Activated CD4-positive, alpha-beta T cell treated with anti-CD3 and anti-CD28 coated beads, Interleukin-2, amount 10 ng/mL, durations not matched to agents 7 days and 5 days (primary cell): ENCODE data around the gene PIK3CG. TPM values are rescaled to one million over a fixed set of nuclear protein-coding genes. Genes with fewer than 3 reads are reported as not detected.
"Not testable (repeated sequence)": the region's sequence is repeated elsewhere in the genome, so short reads cannot be mapped to it uniquely, and the experiment has no call there.

Source experiments
- CTCF ChIA-PET: fragments of 350-600 bp; sonication (Branson Sonifier 250); formaldehyde crosslinking; loops from one replicate; lab custom pipeline; 2021; ENCODE audit warnings: antibody characterized with exemption; lab: Charles Lee
- POLR2A ChIA-PET: fragments of 350-600 bp; sonication (Branson Sonifier 250); formaldehyde crosslinking; loops from one replicate; lab custom pipeline; 2021; ENCODE audit warnings: antibody characterized with exemption; lab: Charles Lee
- DNase-seq: peaks from one replicate; pipeline ENCODE4 v3.0.0-alpha.2; 2020
- H3K27ac Mint-ChIP-seq: one replicate; pipeline ENCODE4 v1.8.0; 2021; ENCODE audit warnings: mild to moderate bottlenecking, moderate library complexity, mixed read lengths
- H3K27me3 Mint-ChIP-seq: one replicate; pipeline ENCODE4 v1.8.0; 2021; ENCODE audit warnings: mixed read lengths
- H3K36me3 Mint-ChIP-seq: one replicate; pipeline ENCODE4 v1.8.0; 2021; ENCODE audit warnings: low read depth, mixed read lengths
- H3K4me1 Mint-ChIP-seq: one replicate; pipeline ENCODE4 v1.8.0; 2021; ENCODE audit warnings: mixed read lengths
- H3K4me3 Mint-ChIP-seq: one replicate; pipeline ENCODE4 v1.8.0; 2021; ENCODE audit warnings: mild to moderate bottlenecking, moderate library complexity, mixed read lengths
- H3K9me3 Mint-ChIP-seq: one replicate; pipeline ENCODE4 v1.8.0; 2021; ENCODE audit warnings: mixed read lengths
- total RNA-seq, 2 experiments: library from RNA; stranded (reverse); gene quantifications; one replicate each; pipeline ENCODE4 v1.2.3, GENCODE V29; 2021

Gene PIK3CG
- total RNA-seq, 2 experiments from 2014 or later: 42.9 to 51.6 TPM

- Mint-ChIP-seq H3K27me3 (no peaks in the 10 kb centered on the region), H3K27ac (no peak overlapping the region), H3K4me1 (peaks cover 20% of the 10 kb centered on the region), H3K9me3 (peaks cover 11% of the 10 kb centered on the region), H3K4me3 (no peak overlapping the region), H3K36me3 (peaks cover 88% of the 10 kb centered on the region)
- ChIA-PET POLR2A (no interaction called here), CTCF (no interaction called here)
- no peak for DNase-seq
Measured at GRCh38 chr7:106878748-106879439, 13.8 kb downstream of the PIK3CG start.

GRCh38 chr7:106881984-106882383 is 16.9 kb downstream of the PIK3CG start:
- ChIA-PET CTCF (no interaction called here), POLR2A (no interaction called here)

GRCh38 chr7:106883456-106884026 is 18.5 kb downstream of the PIK3CG start:
- Mint-ChIP-seq H3K27ac (no peak overlapping the region), H3K36me3 (peaks cover 92% of the 10 kb centered on the region)
- CTCF ChIA-PET: interaction anchor here (1.0 to 1.1 kb wide), 2 partner anchors 9 to 11 kb away, joined by 3 read pairs; no protein-coding TSS in a partner anchor

More at GRCh38 chr7:106881984-106882383, 16.9 kb downstream of the PIK3CG start:
- Mint-ChIP-seq H3K27me3 (no peaks in the 10 kb centered on the region), H3K9me3 (no peaks in the 10 kb centered on the region), H3K27ac (no peak overlapping the region), H3K4me3 (no peak overlapping the region), H3K4me1 (peaks cover 20% of the 10 kb centered on the region), H3K36me3 (peaks cover 93% of the 10 kb centered on the region)
- DNase-seq: no peak

GRCh38 chr7:106885652-106886051 is 20.6 kb downstream of the PIK3CG start:
- Mint-ChIP-seq H3K27ac (no peak overlapping the region), H3K4me1 (peaks cover 6% of the 10 kb centered on the region), H3K4me3 (no peak overlapping the region), H3K27me3 (no peaks in the 10 kb centered on the region), H3K9me3 (no peaks in the 10 kb centered on the region), H3K36me3 (peaks cover 86% of the 10 kb centered on the region)
- ChIA-PET POLR2A (no interaction called here), CTCF (no interaction called here)
- DNase-seq: no peak

More at GRCh38 chr7:106883456-106884026, 18.5 kb downstream of the PIK3CG start:
- no peak for DNase-seq
- POLR2A ChIA-PET: no interaction called here
- H3K4me1 Mint-ChIP-seq: peaks cover 14% of the 10 kb centered on the region
- no peaks in the 10 kb centered on the region for H3K9me3 Mint-ChIP-seq
- no peaks in the 10 kb centered on the region for H3K27me3 Mint-ChIP-seq
- no peak overlapping the region for H3K4me3 Mint-ChIP-seq

GRCh38 chr7:106887421-106887820 is 22.3 kb downstream of the PIK3CG start:
- Mint-ChIP-seq H3K9me3 (no peaks in the 10 kb centered on the region), H3K27me3 (no peaks in the 10 kb centered on the region), H3K27ac (no peak overlapping the region), H3K4me3 (no peak overlapping the region), H3K36me3 (peaks cover 90% of the 10 kb centered on the region), H3K4me1 (peaks cover 6% of the 10 kb centered on the region)
- ChIA-PET POLR2A (no interaction called here), CTCF (interaction anchor here (0.6 to 1.4 kb wide), 2 partner anchors 13 to 262 kb away, joined by 3 to 4 read pairs; no protein-coding TSS in a partner anchor)
- no peak for DNase-seq

- Mint-ChIP-seq H3K36me3 (peaks cover 90% of the 10 kb centered on the region), H3K27ac (no peak overlapping the region), H3K4me1 (peaks cover 6% of the 10 kb centered on the region), H3K9me3 (no peaks in the 10 kb centered on the region), H3K27me3 (no peaks in the 10 kb centered on the region), H3K4me3 (no peak overlapping the region)
- DNase-seq: no peak
- ChIA-PET POLR2A (no interaction called here), CTCF (no interaction called here)
Measured at GRCh38 chr7:106888204-106888603, 23.1 kb downstream of the PIK3CG start.

- H3K27ac Mint-ChIP-seq: no peak overlapping the region
- CTCF ChIA-PET: interaction anchor here (0.9 kb wide), 1 partner anchor 20 kb away, joined by 4 read pairs; no protein-coding TSS in a partner anchor
- peaks cover 76% of the 10 kb centered on the region for H3K36me3 Mint-ChIP-seq
- DNase-seq: no peak
- POLR2A ChIA-PET: no interaction called here
- no peaks in the 10 kb centered on the region for H3K9me3 Mint-ChIP-seq
- H3K4me3 Mint-ChIP-seq: no peak overlapping the region
- no peaks in the 10 kb centered on the region for H3K27me3 Mint-ChIP-seq
- H3K4me1 Mint-ChIP-seq: peaks cover 11% of the 10 kb centered on the region
Measured at GRCh38 chr7:106890952-106891351, 25.9 kb downstream of the PIK3CG start.

- ChIA-PET CTCF (no interaction called here), POLR2A (no interaction called here)
- no peaks in the 10 kb centered on the region for H3K27me3 Mint-ChIP-seq
- no peak for DNase-seq
- peaks cover 11% of the 10 kb centered on the region for H3K4me1 Mint-ChIP-seq
- no peak overlapping the region for H3K4me3 Mint-ChIP-seq
- no peaks in the 10 kb centered on the region for H3K9me3 Mint-ChIP-seq
- H3K27ac Mint-ChIP-seq: no peak overlapping the region
- H3K36me3 Mint-ChIP-seq: peaks cover 76% of the 10 kb centered on the region
Measured at GRCh38 chr7:106891548-106892410, 26.7 kb downstream of the PIK3CG start.

- ChIA-PET POLR2A (no interaction called here), CTCF (interaction anchor here (1.1 kb wide), 1 partner anchor 35 kb away, joined by 3 read pairs; no protein-coding TSS in a partner anchor)
- Mint-ChIP-seq H3K36me3 (peaks cover 76% of the 10 kb centered on the region), H3K9me3 (peaks cover 6% of the 10 kb centered on the region), H3K4me3 (no peak overlapping the region), H3K27me3 (no peaks in the 10 kb centered on the region), H3K27ac (no peak overlapping the region), H3K4me1 (peaks cover 4% of the 10 kb centered on the region)
- no peak for DNase-seq
Measured at GRCh38 chr7:106893591-106893990, 28.5 kb downstream of the PIK3CG start.

GRCh38 chr7:106895246-106895864 is 30.3 kb downstream of the PIK3CG start:
- Mint-ChIP-seq H3K9me3 (peaks cover 11% of the 10 kb centered on the region), H3K27me3 (no peaks in the 10 kb centered on the region), H3K36me3 (peaks cover 82% of the 10 kb centered on the region), H3K4me3 (no peak overlapping the region), H3K4me1 (peaks cover 8% of the 10 kb centered on the region), H3K27ac (no peak overlapping the region)
- DNase-seq: no peak
- POLR2A ChIA-PET: no interaction called here
- CTCF ChIA-PET: interaction anchor here (1.1 kb wide), 1 partner anchor 13 kb away, joined by 3 read pairs; no protein-coding TSS in a partner anchor

- Mint-ChIP-seq H3K36me3 (peaks cover 82% of the 10 kb centered on the region), H3K27ac (no peak overlapping the region), H3K9me3 (peaks cover 13% of the 10 kb centered on the region), H3K27me3 (no peaks in the 10 kb centered on the region), H3K4me1 (peaks cover 8% of the 10 kb centered on the region), H3K4me3 (no peak overlapping the region)
- no peak for DNase-seq
- CTCF ChIA-PET: no interaction called here
- POLR2A ChIA-PET: no interaction called here
Measured at GRCh38 chr7:106896231-106896630, 31.1 kb downstream of the PIK3CG start.

GRCh38 chr7:106897553-106897952 is 32.5 kb downstream of the PIK3CG start:
- POLR2A ChIA-PET, DNase-seq, CTCF ChIA-PET, H3K4me3 Mint-ChIP-seq, H3K27ac Mint-ChIP-seq, H3K27me3 Mint-ChIP-seq: not testable (repeated sequence)
- H3K36me3 Mint-ChIP-seq: peaks cover 79% of the 10 kb centered on the region
- peaks cover 11% of the 10 kb centered on the region for H3K4me1 Mint-ChIP-seq
- H3K9me3 Mint-ChIP-seq: peaks cover 13% of the 10 kb centered on the region
